Mucosa of descending colon (tissue), 3 donors: ENCODE measurements around the gene PIP4K2A. TPM values are rescaled to one million over a fixed set of nuclear protein-coding genes. Genes with fewer than 3 reads are reported as not detected.

Experiments
- ATAC-seq: fragments of 200-7000 bp; cut with Tn5 transposase; one replicate; pipeline ENCODE4 v1.9.1; 2020; ENCODE audit warnings: mild to moderate bottlenecking, moderate library complexity
- DNase-seq, 3 donors: peaks; one replicate each; pipeline ENCODE4 v3.0.0-alpha.2; 2020
- H3K36me3 ChIP-seq: fragments of 200-600 bp; one replicate; pipeline ENCODE4 v1.8.0; 2021; ENCODE audit warnings: low read depth, mild to moderate bottlenecking
- H3K4me1 ChIP-seq: fragments of 200-600 bp; one replicate; pipeline ENCODE4 v1.8.0; 2021; ENCODE audit warnings: low read depth, mild to moderate bottlenecking
- H3K4me3 ChIP-seq: fragments of 200-600 bp; one replicate; pipeline ENCODE4 v1.8.0; 2021; ENCODE audit warnings: mild to moderate bottlenecking
- H3K9me3 ChIP-seq: fragments of 200-600 bp; one replicate; pipeline ENCODE4 v1.8.0; 2021; ENCODE audit warnings: mild to moderate bottlenecking
- CTCF ChIP-seq: fragments of 200-600 bp; IDR thresholded peaks from one replicate; pipeline ENCODE4 v1.8.0; 2022; ENCODE audit warnings: antibody characterized with exemption, mild to moderate bottlenecking
- intact Hi-C, 2 donors: fragments of 100-400 bp; cut with DNase I in 1 of 2; cut with micrococcal nuclease in 1 of 2; formaldehyde crosslinking; loops; one replicate each; pipeline versions ENCODE4 v1.11.0 to v1.11.1; 2022; cut with DNase I, micrococcal nuclease
- total RNA-seq, 3 donors: library from RNA; stranded (reverse); fragmentation: NEBNext Ultra II Directional in 2 of 3; extraction: Animal tissue kit (Norgen Biotek cat#: 25700) in 2 of 3; gene quantifications; one replicate each; pipeline versions ENCODE4 v1.2.1 to v1.2.4, GENCODE V29; 2021 to 2023
- donor health status: DM: no; HTN: no; CAD: no; lungs with moderate emphysema.
- donor health status: DM: no; HTN: no; CAD: no.
- donor health status: DM: no; HTN: yes; CAD: no.

The PIP4K2A gene
- total RNA-seq, 3 donors from 2014 or later: 17.2 to 29.4 (median 21.2) TPM

- H3K4me3 ChIP-seq: no peak overlapping the region
- H3K4me1 ChIP-seq: no peaks in the 10 kb centered on the region
- TF ChIP-seq CTCF: no peak
- intact Hi-C loops: no loop called here
- no peaks in the 10 kb centered on the region for H3K9me3 ChIP-seq
- no peak for ATAC-seq
- no peaks in the 10 kb centered on the region for H3K36me3 ChIP-seq
- no peak for DNase-seq
These were observed 83.2 kb downstream of the PIP4K2A start for GRCh38 chr10:22631185-22631584.

- no peaks in the 10 kb centered on the region for H3K9me3 ChIP-seq
- no peaks in the 10 kb centered on the region for H3K36me3 ChIP-seq
- no peaks in the 10 kb centered on the region for H3K4me1 ChIP-seq
- ATAC-seq (peak; percentile 80), DNase-seq (peak in 1 of 3 donors; percentile 23)
- intact Hi-C loops: no loop called here
- no peak overlapping the region for H3K4me3 ChIP-seq
- no peak for TF ChIP-seq CTCF
These were observed 83.9 kb downstream of the PIP4K2A start for GRCh38 chr10:22630234-22631174.

- no peak for DNase-seq
- Histone ChIP-seq H3K4me3 (no peak overlapping the region), H3K4me1 (no peaks in the 10 kb centered on the region), H3K9me3 (no peaks in the 10 kb centered on the region), H3K36me3 (no peaks in the 10 kb centered on the region)
- intact Hi-C loops: no loop called here
- TF ChIP-seq CTCF: no peak
- peak; percentile 21 for ATAC-seq
These were observed 84.5 kb downstream of the PIP4K2A start for GRCh38 chr10:22629852-22630233.

GRCh38 chr10:22629126-22629525, 85.3 kb downstream of the PIP4K2A start:
- no peak for ATAC-seq

GRCh38 chr10:22628309-22628708, 86.1 kb downstream of the PIP4K2A start:
- Histone ChIP-seq H3K4me3 (no peak overlapping the region), H3K36me3 (no peaks in the 10 kb centered on the region), H3K9me3 (no peaks in the 10 kb centered on the region), H3K4me1 (no peaks in the 10 kb centered on the region)
- no peak for TF ChIP-seq CTCF
- intact Hi-C loops: no loop called here
- ATAC-seq (no peak), DNase-seq (no peak)

More at GRCh38 chr10:22629126-22629525, 85.3 kb downstream of the PIP4K2A start:
- Histone ChIP-seq H3K4me1 (no peaks in the 10 kb centered on the region), H3K36me3 (no peaks in the 10 kb centered on the region), H3K9me3 (no peaks in the 10 kb centered on the region), H3K4me3 (no peak overlapping the region)
- intact Hi-C loops: no loop called here
- TF ChIP-seq CTCF: no peak
- DNase-seq: no peak
